Spinal cord (tissue), 10 donors: Measurements from ENCODE around the gene HSD17B1. TPM values are rescaled to one million over a fixed set of nuclear protein-coding genes. Genes with fewer than 3 reads are reported as not detected.
"Not testable (repeated sequence)": the region's sequence is repeated elsewhere in the genome, so short reads cannot be mapped to it uniquely, and the experiment has no call there.

ENCODE experiments used
- DNase-seq, 6 donors: peaks; one replicate each; pipeline versions ENCODE4 v3.0.0 to v3.0.0-alpha.2; 2013 to 2015; ENCODE audit warnings: low spot score in 6 of 6, low read depth in 4 of 6
- H3K27ac ChIP-seq: one replicate; pipeline ENCODE4 v1.5.1; 2013; ENCODE audit warnings: low read depth, low read length, control low read depth
- H3K27me3 ChIP-seq: one replicate; pipeline ENCODE4 v1.6.1; 2013; ENCODE audit warnings: low read length; ENCODE audit not compliant: control insufficient read depth, insufficient read depth
- H3K36me3 ChIP-seq: one replicate; pipeline ENCODE4 v1.6.1; 2013; ENCODE audit warnings: low read length; ENCODE audit not compliant: control insufficient read depth, insufficient read depth
- H3K4me1 ChIP-seq: one replicate; pipeline ENCODE4 v1.6.1; 2013; ENCODE audit warnings: low read length; ENCODE audit not compliant: control insufficient read depth, insufficient read depth
- H3K4me3 ChIP-seq: one replicate; pipeline ENCODE4 v1.5.1; 2013; ENCODE audit warnings: low read depth, low read length, control low read depth
- H3K9me3 ChIP-seq: one replicate; pipeline ENCODE4 v1.6.1; 2013; ENCODE audit warnings: low read length; ENCODE audit not compliant: control insufficient read depth, insufficient read depth
- WGBS: methylation state at CpG from one replicate; pipeline ENCODE4 v1.1.5; 2013; ENCODE audit warnings: missing lambda C conversion rate; ENCODE audit not compliant: insufficient coverage; 5-methylcytosine and 5-hydroxymethylcytosine counted together
- polyA plus RNA-seq, 2 donors: library from polyadenylated mRNA; unstranded; fragments of 120-200 nt; gene quantifications; one replicate each; pipeline ENCODE4 v1.2.1, GENCODE V29; 2013; ENCODE audit not compliant: insufficient read length in 2 of 2
- total RNA-seq, 2 donors: library from RNA; depleted of rRNA in 1 of 2; stranded (reverse); fragments of 120-200 nt in 1 of 2; fragments of >200 nt in 1 of 2; gene quantifications; one replicate each; pipeline versions ENCODE4 v1.2.3 to v1.2.4, GENCODE V29; 2013 to 2014
- donor health status: healthy.

The HSD17B1 gene
- total and polyA plus RNA-seq, 4 donors: 0.69 to 6.8 (median 5.2) TPM

GRCh38 chr17:42544874-42545283, 7.8 kb upstream of the HSD17B1 start:
- DNase-seq: no peak
- H3K27ac ChIP-seq: no peak overlapping the region
- H3K4me3 ChIP-seq: no peak overlapping the region
- peaks cover 17% of the 10 kb centered on the region for H3K4me1 ChIP-seq
- no peaks in the 10 kb centered on the region for H3K27me3 ChIP-seq
- peaks cover 55% of the 10 kb centered on the region for H3K36me3 ChIP-seq
- H3K9me3 ChIP-seq: no peaks in the 10 kb centered on the region
- WGBS: 72% methylated on average over 8 of the region's 8 CpGs

- peaks cover 17% of the 10 kb centered on the region for H3K4me1 ChIP-seq
- H3K9me3 ChIP-seq, H3K27me3 ChIP-seq, H3K27ac ChIP-seq, DNase-seq, H3K4me3 ChIP-seq: not testable (repeated sequence)
- WGBS: 92% methylated on average over 2 of the region's 9 CpGs
- H3K36me3 ChIP-seq: peaks cover 50% of the 10 kb centered on the region
Measured at GRCh38 chr17:42545755-42546505, 6.8 kb upstream of the HSD17B1 start.

- H3K4me3 ChIP-seq: no peak overlapping the region
- no peaks in the 10 kb centered on the region for H3K9me3 ChIP-seq
- no peak for DNase-seq
- H3K27ac ChIP-seq: no peak overlapping the region
- 86% methylated on average over 19 of the region's 23 CpGs for WGBS
- H3K4me1 ChIP-seq: peaks cover 17% of the 10 kb centered on the region
- H3K36me3 ChIP-seq: peaks cover 41% of the 10 kb centered on the region
- no peaks in the 10 kb centered on the region for H3K27me3 ChIP-seq
Measured at GRCh38 chr17:42547001-42547461, 5.7 kb upstream of the HSD17B1 start.

- no peaks in the 10 kb centered on the region for H3K9me3 ChIP-seq
- 87% methylated on average over 11 of the region's 14 CpGs for WGBS
- no peak overlapping the region for H3K27ac ChIP-seq
- peaks cover 38% of the 10 kb centered on the region for H3K36me3 ChIP-seq
- DNase-seq: no peak
- H3K4me3 ChIP-seq: no peak overlapping the region
- H3K4me1 ChIP-seq: peaks cover 20% of the 10 kb centered on the region
- H3K27me3 ChIP-seq: no peaks in the 10 kb centered on the region
Measured at GRCh38 chr17:42547698-42548069, 5.0 kb upstream of the HSD17B1 start.

- H3K9me3 ChIP-seq: no peaks in the 10 kb centered on the region
- H3K27me3 ChIP-seq: no peaks in the 10 kb centered on the region
- H3K36me3 ChIP-seq: peaks cover 38% of the 10 kb centered on the region
- H3K27ac ChIP-seq: no peak overlapping the region
- WGBS: 7% methylated on average over 65 of the region's 74 CpGs
- H3K4me1 ChIP-seq: peaks cover 25% of the 10 kb centered on the region
- DNase-seq: peak in 2 of 6 donors; percentile 72 to 90
- H3K4me3 ChIP-seq: peak overlapping the region; percentile 29
Measured at GRCh38 chr17:42548070-42548837, 4.5 kb upstream of the HSD17B1 start.

GRCh38 chr17:42548993-42549755, 3.5 kb upstream of the HSD17B1 start:
- Histone ChIP-seq H3K36me3 (peaks cover 38% of the 10 kb centered on the region), H3K4me1 (peaks cover 34% of the 10 kb centered on the region), H3K4me3 (no peak overlapping the region), H3K27ac (no peak overlapping the region), H3K27me3 (no peaks in the 10 kb centered on the region), H3K9me3 (no peaks in the 10 kb centered on the region)
- DNase-seq: no peak
- 78% methylated on average over 7 of the region's 14 CpGs for WGBS

GRCh38 chr17:42553161-42553818, 567 bp downstream of the HSD17B1 start:
- no peak for DNase-seq

GRCh38 chr17:42553866-42554249, 1.1 kb downstream of the HSD17B1 start:
- peaks cover 41% of the 10 kb centered on the region for H3K4me1 ChIP-seq
- no peaks in the 10 kb centered on the region for H3K9me3 ChIP-seq
- H3K4me3 ChIP-seq: peak overlapping the region; percentile 74
- H3K36me3 ChIP-seq: peaks cover 23% of the 10 kb centered on the region
- peak overlapping the region; percentile 89 for H3K27ac ChIP-seq
- no peak for DNase-seq
- no peaks in the 10 kb centered on the region for H3K27me3 ChIP-seq
- WGBS: 67% methylated on average over 13 of the region's 16 CpGs

More at GRCh38 chr17:42553161-42553818, 567 bp downstream of the HSD17B1 start:
- WGBS: 72% methylated on average over 44 of the region's 45 CpGs
- no peaks in the 10 kb centered on the region for H3K9me3 ChIP-seq
- H3K4me3 ChIP-seq: no peak overlapping the region
- no peaks in the 10 kb centered on the region for H3K27me3 ChIP-seq
- H3K36me3 ChIP-seq: peaks cover 23% of the 10 kb centered on the region
- H3K4me1 ChIP-seq: peaks cover 47% of the 10 kb centered on the region
- H3K27ac ChIP-seq: no peak overlapping the region
